Ishikawa (cell line): Measurements from ENCODE around the gene MATR3.

Source experiments
- CEBPB ChIP-seq: IDR thresholded peaks from 2 replicates; pipeline ENCODE4 v1.6.1; 2012
- CREB1 ChIP-seq: IDR thresholded peaks from 2 replicates; pipeline ENCODE4 v1.6.1; 2012; ENCODE audit warnings: low read depth
- EGR1 ChIP-seq: IDR thresholded peaks from 2 replicates; pipeline ENCODE4 v1.6.1; 2012
- EP300 ChIP-seq: IDR thresholded peaks from 2 replicates; pipeline ENCODE4 v1.6.1; 2012; ENCODE audit warnings: borderline replicate concordance
- FOXM1 ChIP-seq: IDR thresholded peaks from 2 replicates; pipeline ENCODE4 v1.6.1; 2012; ENCODE audit warnings: low read depth, borderline replicate concordance
- NFIC ChIP-seq: IDR thresholded peaks from 2 replicates; pipeline ENCODE4 v1.6.1; 2012
- RAD21 ChIP-seq: IDR thresholded peaks from 2 replicates; pipeline ENCODE4 v1.6.1; 2012; ENCODE audit warnings: low read depth
- REST ChIP-seq: IDR thresholded peaks from 2 replicates; pipeline ENCODE4 v1.6.1; 2012; ENCODE audit warnings: low read depth, mild to moderate bottlenecking
- TAF1 ChIP-seq: IDR thresholded peaks from 2 replicates; pipeline ENCODE4 v1.6.1; 2012; ENCODE audit warnings: low read depth, mild to moderate bottlenecking
- TCF12 ChIP-seq: IDR thresholded peaks from 2 replicates; pipeline ENCODE4 v1.6.1; 2012; ENCODE audit warnings: low read depth
- TEAD4 ChIP-seq: IDR thresholded peaks from 2 replicates; pipeline ENCODE4 v1.6.1; 2012
- YY1 ChIP-seq: IDR thresholded peaks from 2 replicates; pipeline ENCODE4 v1.6.1; 2012; ENCODE audit warnings: low read depth
- ZBTB7A ChIP-seq: IDR thresholded peaks from 2 replicates; pipeline ENCODE4 v1.6.1; 2012; ENCODE audit warnings: low read depth
- TF ChIP-seq, protein P1 (sequence below): IDR thresholded peaks from 2 replicates; pipeline ENCODE4 v1.6.1; 2012
- TF ChIP-seq, protein P2 (sequence below): IDR thresholded peaks from 2 replicates; pipeline ENCODE4 v1.6.1; 2012

The MATR3 gene

GRCh38 chr5:139273572-139274289 lies 19.8 kb upstream of the MATR3 start:
- TF ChIP-seq YY1, result 0 out of 2 replicates have a peak, but pooled peaks have one; percentile 9
- TF ChIP-seq TEAD4, result 0 out of 2 replicates have a peak, but pooled peaks have one; percentile 19
- TF ChIP-seq EP300, result no peak
- TF ChIP-seq EGR1, result peak; percentile 97
- TF ChIP-seq CREB1, result no peak
- TF ChIP-seq RAD21, result no peak
- peak; percentile 59 for TF ChIP-seq ZBTB7A
- no peak for TF ChIP-seq REST
- TF ChIP-seq, protein P1, sequence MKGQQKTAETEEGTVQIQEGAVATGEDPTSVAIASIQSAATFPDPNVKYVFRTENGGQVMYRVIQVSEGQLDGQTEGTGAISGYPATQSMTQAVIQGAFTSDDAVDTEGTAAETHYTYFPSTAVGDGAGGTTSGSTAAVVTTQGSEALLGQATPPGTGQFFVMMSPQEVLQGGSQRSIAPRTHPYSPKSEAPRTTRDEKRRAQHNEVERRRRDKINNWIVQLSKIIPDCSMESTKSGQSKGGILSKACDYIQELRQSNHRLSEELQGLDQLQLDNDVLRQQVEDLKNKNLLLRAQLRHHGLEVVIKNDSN, result peak; percentile 62
- no peak for TF ChIP-seq CEBPB
- TF ChIP-seq TAF1, result peak; percentile 98
- TF ChIP-seq, protein P2, sequence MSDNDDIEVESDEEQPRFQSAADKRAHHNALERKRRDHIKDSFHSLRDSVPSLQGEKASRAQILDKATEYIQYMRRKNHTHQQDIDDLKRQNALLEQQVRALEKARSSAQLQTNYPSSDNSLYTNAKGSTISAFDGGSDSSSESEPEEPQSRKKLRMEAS, result peak; percentile 99
- no peak; the same call in 1 of the 2 replicates for TF ChIP-seq TCF12
- TF ChIP-seq NFIC, result no peak
- no peak for TF ChIP-seq FOXM1

GRCh38 chr5:139275536-139275935 lies 18.0 kb upstream of the MATR3 start:
- TF ChIP-seq TCF12 (no peak), CREB1 (no peak), EP300 (no peak), TAF1 (no peak), NFIC (no peak), RAD21 (no peak), FOXM1 (no peak), YY1 (no peak), CEBPB (no peak), REST (no peak), TEAD4 (no peak), EGR1 (no peak), ZBTB7A (no peak)
- TF ChIP-seq, protein P1, result no peak
- TF ChIP-seq, protein P2, result no peak

GRCh38 chr5:139275956-139276355 lies 17.6 kb upstream of the MATR3 start:
- TF ChIP-seq, protein P2, result peak; percentile 21; the same call in 1 of the 2 replicates
- TF ChIP-seq, protein P1, result peak; percentile 49
- TF ChIP-seq TEAD4, result no peak

DNA sequence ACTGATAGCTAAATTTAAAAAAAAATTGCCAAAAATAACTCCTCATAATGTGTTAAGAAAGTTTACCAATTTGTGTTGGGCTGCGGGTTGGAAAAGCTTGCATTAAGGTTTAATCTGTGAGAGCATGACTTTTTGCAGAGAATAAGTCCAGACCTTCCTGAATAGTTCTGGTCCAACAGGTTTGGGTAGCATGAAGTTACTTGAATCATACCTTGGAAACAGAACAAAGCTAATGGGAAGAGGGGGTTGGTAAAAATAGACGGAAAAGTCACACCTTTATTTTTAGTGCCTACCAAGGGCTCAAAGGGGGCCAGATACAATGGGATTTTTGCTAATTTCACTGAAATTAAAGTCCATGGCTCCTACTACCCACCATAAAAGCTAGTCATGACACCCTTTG lies 17.1 kb upstream of the MATR3 start:
- TF ChIP-seq FOXM1, result no peak
- peak; percentile 42; the same call in 1 of the 2 replicates for TF ChIP-seq NFIC
- TF ChIP-seq RAD21, result no peak

GRCh38 chr5:139277171-139277570 lies 16.4 kb upstream of the MATR3 start:
- TF ChIP-seq NFIC, result no peak
- TF ChIP-seq REST, result no peak
